WTC11 (cell line): ENCODE results near the gene ZNF586. TPM values are rescaled to one million over a fixed set of nuclear protein-coding genes. Genes with fewer than 3 reads are reported as not detected.

ENCODE experiments used
- ATAC-seq: fragments of 200-7000 bp; cut with Tn5 transposase; 2 replicates; pipeline ENCODE4 v1.10.0; 2021; ENCODE audit warnings: mild to moderate bottlenecking, moderate library complexity
- CTCF ChIA-PET: fragments of 300-600 bp; sonication (Branson Sonifier 250); formaldehyde crosslinking; loops from one replicate; lab custom pipeline; 2021; ENCODE audit warnings: antibody characterized with exemption; lab: Charles Lee
- POLR2A ChIA-PET: fragments of 350-600 bp; sonication (Branson Sonifier 250); formaldehyde crosslinking; loops from one replicate; lab custom pipeline; 2021; ENCODE audit warnings: antibody characterized with exemption; lab: Charles Lee
- DNase-seq: peaks from one replicate; pipeline ENCODE4 v3.0.0; 2021; ENCODE audit warnings: low spot score
- H3K27ac Mint-ChIP-seq: 2 replicates; pipeline ENCODE4 v1.8.0; 2021; ENCODE audit warnings: mixed read lengths
- H3K27me3 Mint-ChIP-seq: 2 replicates; pipeline ENCODE4 v1.8.0; 2021; ENCODE audit warnings: low read depth, mild to moderate bottlenecking, moderate library complexity, mixed read lengths
- H3K36me3 Mint-ChIP-seq: 2 replicates; pipeline ENCODE4 v1.8.0; 2021; ENCODE audit warnings: mixed read lengths
- H3K4me1 Mint-ChIP-seq: 2 replicates; pipeline ENCODE4 v1.8.0; 2022; ENCODE audit warnings: mixed read lengths
- H3K4me3 Mint-ChIP-seq: 2 replicates; pipeline ENCODE4 v1.8.0; 2021; ENCODE audit warnings: mild to moderate bottlenecking, moderate library complexity, mixed read lengths
- H3K9me3 Mint-ChIP-seq: 2 replicates; pipeline ENCODE4 v1.8.0; 2021; ENCODE audit warnings: mixed read lengths
- AR ChIP-seq: fragments of 250-450 bp; sonication (Bioruptor Pico); IDR thresholded peaks from 2 replicates; pipeline ENCODE4 v1.9.0; 2021; ENCODE audit warnings: mild to moderate bottlenecking
- ARID4B ChIP-seq: sonication (generic); formaldehyde crosslinking; IDR thresholded peaks from 2 replicates; pipeline ENCODE4 v1.8.0; 2023; ENCODE audit warnings: missing genetic modification reagents, mild to moderate bottlenecking, borderline replicate concordance
- ATF1 ChIP-seq: sonication (generic); formaldehyde crosslinking; IDR thresholded peaks from 2 replicates; pipeline ENCODE4 v1.8.1; 2023; ENCODE audit warnings: mild to moderate bottlenecking, moderate library complexity, missing genetic modification reagents
- CBFB ChIP-seq: sonication (generic); formaldehyde crosslinking; IDR thresholded peaks from 2 replicates; pipeline ENCODE4 v1.8.1; 2022; ENCODE audit warnings: mild to moderate bottlenecking, low read depth, missing genetic modification reagents
- CREM ChIP-seq: sonication (generic); formaldehyde crosslinking; IDR thresholded peaks from 2 replicates; pipeline ENCODE4 v1.8.1; 2022; ENCODE audit warnings: mild to moderate bottlenecking, missing genetic modification reagents, moderate library complexity
- E2F1 ChIP-seq: sonication (generic); formaldehyde crosslinking; IDR thresholded peaks from 2 replicates; pipeline ENCODE4 v1.8.0; 2022; ENCODE audit warnings: mild to moderate bottlenecking, missing genetic modification reagents
- ETV6 ChIP-seq: sonication (generic); formaldehyde crosslinking; IDR thresholded peaks from 2 replicates; pipeline ENCODE4 v1.8.1; 2022; ENCODE audit warnings: mild to moderate bottlenecking, missing genetic modification reagents
- GABPB1 ChIP-seq: sonication (generic); formaldehyde crosslinking; IDR thresholded peaks from 2 replicates; pipeline ENCODE4 v1.8.1; 2023; ENCODE audit warnings: mild to moderate bottlenecking, missing genetic modification reagents
- GRHL2 ChIP-seq: fragments of 250-450 bp; sonication (Bioruptor Pico); IDR thresholded peaks from 2 replicates; pipeline ENCODE4 v1.8.0; 2022; ENCODE audit warnings: mild to moderate bottlenecking, moderate library complexity; ENCODE audit not compliant: insufficient replicate concordance, severe bottlenecking
- JAZF1 ChIP-seq: fragments of 250-450 bp; sonication (Bioruptor Pico); IDR thresholded peaks from 2 replicates; pipeline ENCODE4 v1.9.0; 2021; ENCODE audit warnings: moderate library complexity, mild to moderate bottlenecking, inconsistent platforms
- KAT7 ChIP-seq: sonication (generic); formaldehyde crosslinking; IDR thresholded peaks from 2 replicates; pipeline ENCODE4 v1.8.1; 2023; ENCODE audit warnings: missing genetic modification reagents, mild to moderate bottlenecking, borderline replicate concordance
- NR2C2 ChIP-seq: sonication (generic); formaldehyde crosslinking; IDR thresholded peaks from 2 replicates; pipeline ENCODE4 v1.8.0; 2022; ENCODE audit warnings: mild to moderate bottlenecking, missing genetic modification reagents
- PRDM15 ChIP-seq: sonication (generic); formaldehyde crosslinking; IDR thresholded peaks from 2 replicates; pipeline ENCODE4 v1.8.0; 2022; ENCODE audit warnings: missing genetic modification reagents
- PRRX2 ChIP-seq: fragments of 250-450 bp; sonication (Bioruptor Pico); IDR thresholded peaks from 2 replicates; pipeline ENCODE4 v1.8.0; 2021; ENCODE audit warnings: mild to moderate bottlenecking
- RELA ChIP-seq: sonication (generic); formaldehyde crosslinking; IDR thresholded peaks from 2 replicates; pipeline ENCODE4 v1.8.1; 2022; ENCODE audit warnings: missing genetic modification reagents, mild to moderate bottlenecking, borderline replicate concordance
- RORB ChIP-seq: fragments of 250-450 bp; sonication (Bioruptor Pico); IDR thresholded peaks from 2 replicates; pipeline ENCODE4 v1.9.0; 2021; ENCODE audit warnings: mild to moderate bottlenecking
- STAT6 ChIP-seq: sonication (generic); formaldehyde crosslinking; conservative IDR thresholded peaks from 2 replicates; pipeline ENCODE4 v1.8.1; 2023; ENCODE audit warnings: mild to moderate bottlenecking, low read depth, missing genetic modification reagents, moderate library complexity
- TEAD1 ChIP-seq: sonication (generic); formaldehyde crosslinking; IDR thresholded peaks from 2 replicates; pipeline ENCODE4 v1.8.0; 2022; ENCODE audit warnings: mild to moderate bottlenecking, missing genetic modification reagents
- ZNF512 ChIP-seq: sonication (generic); formaldehyde crosslinking; IDR thresholded peaks from 2 replicates; pipeline ENCODE4 v1.8.1; 2022; ENCODE audit warnings: missing genetic modification reagents, borderline replicate concordance
- total RNA-seq: library from RNA; stranded (reverse); gene quantifications from 3 replicates; pipeline ENCODE4 v1.2.3, GENCODE V29; 2021

Gene ZNF586
- total RNA-seq, 1 experiment from 2014 or later: 16.4 TPM

- POLR2A ChIA-PET: no interaction called here
- peak overlapping the region; percentile 20; the same call in 1 of the 2 replicates for H3K27ac Mint-ChIP-seq
- H3K36me3 Mint-ChIP-seq: peaks cover 44% of the 10 kb centered on the region
- CTCF ChIA-PET: no interaction called here
- no peak overlapping the region for H3K4me3 Mint-ChIP-seq
- ATAC-seq (no peak), DNase-seq (no peak)
- no peaks in the 10 kb centered on the region for H3K27me3 Mint-ChIP-seq
- no peaks in the 10 kb centered on the region for H3K9me3 Mint-ChIP-seq
- TF ChIP-seq JAZF1: no peak
- no peak for TF ChIP-seq KAT7
- no peak for TF ChIP-seq RELA (CRISPR knock-in tag)
- no peak for TF ChIP-seq AR (CRISPR knock-in tag)
- TF ChIP-seq CBFB (CRISPR knock-in tag): no peak
- no peak for TF ChIP-seq ETV6 (CRISPR knock-in tag)
- TF ChIP-seq ARID4B: no peak
- peaks cover 11% of the 10 kb centered on the region for H3K4me1 Mint-ChIP-seq
Observed at GRCh38 chr19:57773488-57773887, 4.0 kb downstream of the ZNF586 start.

GRCh38 chr19:57776764-57777296 is 7.4 kb downstream of the ZNF586 start:
- H3K36me3 Mint-ChIP-seq: peaks cover 65% of the 10 kb centered on the region
- peaks cover 4% of the 10 kb centered on the region; the same call in 1 of the 2 replicates for H3K4me1 Mint-ChIP-seq
- ChIA-PET POLR2A (no interaction called here), CTCF (no interaction called here)
- H3K9me3 Mint-ChIP-seq: no peaks in the 10 kb centered on the region
- DNase-seq (no peak), ATAC-seq (no peak)
- peak overlapping the region; percentile 32; the same call in 1 of the 2 replicates for H3K27ac Mint-ChIP-seq
- H3K4me3 Mint-ChIP-seq: no peak overlapping the region
- H3K27me3 Mint-ChIP-seq: no peaks in the 10 kb centered on the region
- TF ChIP-seq GRHL2 (no peak), E2F1 (CRISPR knock-in tag) (no peak), CREM (no peak), NR2C2 (CRISPR knock-in tag) (no peak), PRRX2 (CRISPR knock-in tag) (no peak), ZNF512 (no peak), ATF1 (no peak), TEAD1 (CRISPR knock-in tag) (no peak), PRDM15 (no peak), GABPB1 (CRISPR knock-in tag) (no peak), RORB (CRISPR knock-in tag) (no peak), STAT6 (no peak)
